Uterus (tissue), 2 donors: ENCODE measurements around the gene HAAO.

Experiments
- POLR2A ChIP-seq, 2 donors: fragments of 450-650 bp; IDR thresholded peaks; one replicate each; pipeline ENCODE4 v1.6.1; 2016; ENCODE audit warnings: antibody characterized with exemption in 2 of 2, mild to moderate bottlenecking in 1 of 2, moderate library complexity in 1 of 2
- TF ChIP-seq, protein P1 (sequence below), 4 experiments: fragments of 200-600 bp in 2 of 4; fragments of 450-650 bp in 2 of 4; sonication (generic) in 2 of 4; IDR thresholded peaks; one replicate each; pipeline ENCODE4 v1.5.1; 2016 to 2019; ENCODE audit warnings: antibody characterized with exemption in 4 of 4, mild to moderate bottlenecking in 2 of 4, moderate library complexity in 1 of 4

DNA sequence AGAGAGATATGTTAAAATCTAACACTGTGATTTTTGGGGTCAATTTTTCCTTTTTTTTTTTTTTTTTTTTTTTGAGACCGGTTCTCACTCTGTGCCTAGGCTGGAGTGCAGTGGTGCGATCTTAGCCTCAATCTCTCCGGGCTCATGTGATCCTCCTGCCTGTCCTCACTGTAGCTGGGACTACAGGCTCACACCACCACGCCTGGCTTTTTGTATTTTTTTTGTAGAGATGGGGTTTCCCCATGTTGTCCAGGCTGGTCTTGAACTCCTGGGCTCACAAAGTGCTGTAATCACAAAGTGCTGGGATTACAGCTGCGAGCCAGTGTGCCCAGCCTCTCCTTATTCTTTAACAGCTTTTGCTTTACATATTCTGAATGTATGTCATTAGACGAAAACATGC lies 2.9 kb upstream of the HAAO start:
- TF ChIP-seq, protein P1, sequence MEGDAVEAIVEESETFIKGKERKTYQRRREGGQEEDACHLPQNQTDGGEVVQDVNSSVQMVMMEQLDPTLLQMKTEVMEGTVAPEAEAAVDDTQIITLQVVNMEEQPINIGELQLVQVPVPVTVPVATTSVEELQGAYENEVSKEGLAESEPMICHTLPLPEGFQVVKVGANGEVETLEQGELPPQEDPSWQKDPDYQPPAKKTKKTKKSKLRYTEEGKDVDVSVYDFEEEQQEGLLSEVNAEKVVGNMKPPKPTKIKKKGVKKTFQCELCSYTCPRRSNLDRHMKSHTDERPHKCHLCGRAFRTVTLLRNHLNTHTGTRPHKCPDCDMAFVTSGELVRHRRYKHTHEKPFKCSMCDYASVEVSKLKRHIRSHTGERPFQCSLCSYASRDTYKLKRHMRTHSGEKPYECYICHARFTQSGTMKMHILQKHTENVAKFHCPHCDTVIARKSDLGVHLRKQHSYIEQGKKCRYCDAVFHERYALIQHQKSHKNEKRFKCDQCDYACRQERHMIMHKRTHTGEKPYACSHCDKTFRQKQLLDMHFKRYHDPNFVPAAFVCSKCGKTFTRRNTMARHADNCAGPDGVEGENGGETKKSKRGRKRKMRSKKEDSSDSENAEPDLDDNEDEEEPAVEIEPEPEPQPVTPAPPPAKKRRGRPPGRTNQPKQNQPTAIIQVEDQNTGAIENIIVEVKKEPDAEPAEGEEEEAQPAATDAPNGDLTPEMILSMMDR (IDR thresholded peaks at IDR 0.05): no peak
- TF ChIP-seq POLR2A (IDR thresholded peaks at IDR 0.05): no peak
